Transverse colon (tissue), 4 donors: ENCODE data around the gene ADGRE2. TPM values are rescaled to one million over a fixed set of nuclear protein-coding genes. Genes with fewer than 3 reads are reported as not detected.

Experiments
- DNase-seq: peaks from one replicate; pipeline ENCODE4 v3.0.0-alpha.2; 2019
- H3K27ac ChIP-seq, 4 donors: fragments of 200-600 bp; sonication (generic); 2 replicates each; pipeline ENCODE4 v1.5.1; 2016 to 2018; ENCODE audit warnings: inconsistent platforms in 4 of 4
- H3K27me3 ChIP-seq: fragments of 200-600 bp; sonication (generic); 2 replicates; pipeline ENCODE4 v1.5.1; 2017; ENCODE audit warnings: inconsistent platforms
- H3K36me3 ChIP-seq, 4 donors: fragments of 200-600 bp; sonication (generic); 2 replicates each; pipeline ENCODE4 v1.5.1; 2017 to 2019; ENCODE audit warnings: inconsistent platforms in 4 of 4
- H3K4me1 ChIP-seq, 4 donors: fragments of 200-600 bp; sonication (generic); 2 replicates each; pipeline ENCODE4 v1.5.1; 2017 to 2020; ENCODE audit warnings: inconsistent platforms in 4 of 4
- H3K4me3 ChIP-seq, 4 donors: fragments of 200-600 bp; sonication (generic); 1 replicate in 1 of 4; 2 replicates in 3 of 4; pipeline versions ENCODE4 v1.5.1 to v1.6.1; 2017 to 2019; ENCODE audit warnings: inconsistent platforms in 4 of 4
- H3K9me3 ChIP-seq, 2 donors: fragments of 200-600 bp; sonication (generic); 2 replicates each; pipeline ENCODE4 v1.5.1; 2017 to 2019; ENCODE audit warnings: inconsistent platforms in 2 of 2
- EP300 ChIP-seq: sonication (generic); formaldehyde crosslinking; IDR thresholded peaks from one replicate; pipeline ENCODE4 v1.6.1; 2017; ENCODE audit warnings: antibody characterized with exemption, low read depth
- POLR2A ChIP-seq: fragments of 450-650 bp; IDR thresholded peaks from one replicate; pipeline ENCODE4 v1.6.1; 2016; ENCODE audit warnings: antibody characterized with exemption, mild to moderate bottlenecking, moderate library complexity
- POLR2AphosphoS5 ChIP-seq, 3 donors: sonication (generic); formaldehyde crosslinking; IDR thresholded peaks; one replicate each; pipeline ENCODE4 v1.6.1; 2016; ENCODE audit warnings: antibody characterized with exemption in 3 of 3
- WGBS, 2 donors: methylation state at CpG; one replicate each; pipeline ENCODE4 v1.1.5; 2018; ENCODE audit warnings: low coverage in 1 of 2; 5-methylcytosine and 5-hydroxymethylcytosine counted together
- in situ Hi-C, 4 donors: fragments of 200-750 bp; cut with MboI; loops; one replicate each; pipeline versions ENCODE4 v1.15.0 to v1.15.1; 2017; ENCODE audit warnings: low sequenced_read_pairs in 3 of 4, low pct_ligation_motif_present in 1 of 4, low pct_unique_long_range_greater_than_20kb in 1 of 4
- intact Hi-C: fragments of 100-400 bp; cut with DNase I; formaldehyde crosslinking; loops from one replicate; pipeline ENCODE4 v1.15.1; 2023; ENCODE audit warnings: low total_unique reads
- total RNA-seq, 4 donors: library from RNA; depleted of rRNA; stranded (reverse); fragments of >200 nt; gene quantifications; one replicate each; pipeline ENCODE4 v1.1.0, GENCODE V29; 2016
- TF ChIP-seq, protein P1 (sequence below), 5 experiments: fragments of 200-600 bp in 3 of 5; fragments of 450-650 bp in 2 of 5; sonication (generic) in 3 of 5; IDR thresholded peaks; 1 replicate in 2 of 5; 2 replicates in 3 of 5; pipeline ENCODE4 v1.5.1; 2016 to 2017; ENCODE audit warnings: antibody characterized with exemption in 5 of 5, inconsistent platforms in 3 of 5, mild to moderate bottlenecking in 2 of 5, moderate library complexity in 1 of 5

ADGRE2 gene
- total RNA-seq, 4 donors from 2014 or later = 1.00 to 3.3 (median 1.8) TPM

DNA sequence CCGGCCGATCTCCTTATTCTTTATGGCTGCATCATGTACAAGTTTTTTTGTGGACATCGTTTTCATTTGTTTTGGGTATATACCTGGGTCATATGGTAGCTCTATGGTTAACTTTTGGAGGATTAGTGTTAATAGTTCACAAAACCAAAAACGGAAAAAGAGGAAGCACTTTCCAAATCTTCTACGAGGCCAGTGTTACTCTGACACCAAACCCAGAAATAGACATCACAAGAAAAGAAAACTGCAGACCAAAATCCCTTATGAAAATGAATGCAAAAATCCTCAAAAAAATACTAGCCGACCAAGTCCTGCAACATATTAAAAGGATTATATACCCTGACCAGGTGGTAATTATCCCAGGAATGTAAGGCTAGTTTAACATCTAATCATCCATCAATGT lies 29.8 kb downstream of the ADGRE2 start:
- Histone ChIP-seq H3K27ac (no peak overlapping the region), H3K9me3 (no peaks in the 10 kb centered on the region), H3K4me1 (no peaks in the 10 kb centered on the region), H3K4me3 (no peak overlapping the region), H3K36me3 (no peaks in the 10 kb centered on the region), H3K27me3 (no peaks in the 10 kb centered on the region)
- intact Hi-C loops (no loop called here), in situ Hi-C loops (no loop called here)
- DNase-seq = no peak
- whole genome bisulfite sequencing, 2 donors = 56 to 74% methylated on average over 4 to 6 of the region's 6 CpGs
- no peak for TF ChIP-seq EP300
- TF ChIP-seq POLR2A = no peak
- TF ChIP-seq POLR2AphosphoS5 (IDR thresholded peaks at IDR 0.05) = no peak
- TF ChIP-seq, protein P1, sequence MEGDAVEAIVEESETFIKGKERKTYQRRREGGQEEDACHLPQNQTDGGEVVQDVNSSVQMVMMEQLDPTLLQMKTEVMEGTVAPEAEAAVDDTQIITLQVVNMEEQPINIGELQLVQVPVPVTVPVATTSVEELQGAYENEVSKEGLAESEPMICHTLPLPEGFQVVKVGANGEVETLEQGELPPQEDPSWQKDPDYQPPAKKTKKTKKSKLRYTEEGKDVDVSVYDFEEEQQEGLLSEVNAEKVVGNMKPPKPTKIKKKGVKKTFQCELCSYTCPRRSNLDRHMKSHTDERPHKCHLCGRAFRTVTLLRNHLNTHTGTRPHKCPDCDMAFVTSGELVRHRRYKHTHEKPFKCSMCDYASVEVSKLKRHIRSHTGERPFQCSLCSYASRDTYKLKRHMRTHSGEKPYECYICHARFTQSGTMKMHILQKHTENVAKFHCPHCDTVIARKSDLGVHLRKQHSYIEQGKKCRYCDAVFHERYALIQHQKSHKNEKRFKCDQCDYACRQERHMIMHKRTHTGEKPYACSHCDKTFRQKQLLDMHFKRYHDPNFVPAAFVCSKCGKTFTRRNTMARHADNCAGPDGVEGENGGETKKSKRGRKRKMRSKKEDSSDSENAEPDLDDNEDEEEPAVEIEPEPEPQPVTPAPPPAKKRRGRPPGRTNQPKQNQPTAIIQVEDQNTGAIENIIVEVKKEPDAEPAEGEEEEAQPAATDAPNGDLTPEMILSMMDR (IDR thresholded peaks at IDR 0.05) = no peak

DNA sequence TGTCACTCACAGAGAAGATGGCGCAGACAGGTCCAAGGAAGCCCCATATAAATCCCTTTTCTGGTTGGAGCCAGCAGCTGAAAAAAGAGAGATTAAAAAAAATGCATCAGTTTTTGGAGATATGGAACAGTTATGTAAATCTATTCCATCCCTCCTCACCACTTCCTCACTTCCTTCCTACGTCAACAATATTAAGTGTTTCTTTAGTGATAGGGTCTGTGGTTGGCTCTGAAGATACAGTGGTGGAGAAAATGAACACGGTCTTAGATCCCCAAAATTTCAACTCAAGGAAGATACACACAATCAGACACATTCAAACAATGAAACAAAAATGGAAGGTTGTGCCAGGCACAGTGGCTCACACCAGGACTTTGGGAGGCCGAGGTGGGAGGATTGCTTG lies 31.5 kb downstream of the ADGRE2 start:
- DNase-seq = no peak
- WGBS, 2 donors = 75 to 85% methylated on average over 3 to 4 of the region's 4 CpGs
- no peaks in the 10 kb centered on the region for H3K27me3 ChIP-seq

DNA sequence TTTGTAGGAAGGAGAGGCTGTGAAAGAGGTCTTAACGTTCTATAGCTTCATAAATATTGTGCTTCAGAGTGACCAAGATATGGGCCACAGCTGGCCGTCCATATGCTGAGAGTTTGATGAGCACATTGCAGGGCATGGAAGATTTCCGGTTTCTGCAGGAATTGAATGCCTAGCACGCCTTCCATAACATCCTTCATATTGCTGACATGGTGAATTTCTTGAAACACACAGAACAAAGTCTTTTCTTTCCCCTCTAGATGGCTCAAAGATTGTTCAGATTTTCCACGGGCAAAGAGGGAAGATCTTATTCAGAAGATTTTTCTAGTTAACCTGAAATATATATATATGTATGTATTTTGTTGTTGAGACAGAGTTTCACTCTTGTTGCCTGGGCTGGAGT lies 42.4 kb downstream of the ADGRE2 start:
- H3K27me3 ChIP-seq = no peaks in the 10 kb centered on the region
- H3K4me1 ChIP-seq = no peaks in the 10 kb centered on the region
- TF ChIP-seq EP300 = no peak
- TF ChIP-seq, protein P1 (IDR thresholded peaks at IDR 0.05) = no peak
- no peak for TF ChIP-seq POLR2A
- TF ChIP-seq POLR2AphosphoS5 (IDR thresholded peaks at IDR 0.05) = no peak
- 74 to 79% methylated on average over 2 to 5 of the region's 5 CpGs for WGBS, 2 donors
- H3K4me3 ChIP-seq = no peak overlapping the region
- in situ Hi-C loops = no loop called here
- no peaks in the 10 kb centered on the region for H3K36me3 ChIP-seq
- no peaks in the 10 kb centered on the region for H3K9me3 ChIP-seq
- DNase-seq = no peak
- intact Hi-C loops = no loop called here
- H3K27ac ChIP-seq = no peak overlapping the region

More for the DNA sequence above, 31.5 kb downstream of the ADGRE2 start:
- in situ Hi-C loops (no loop called here), intact Hi-C loops (no loop called here)
- TF ChIP-seq, protein P1 (IDR thresholded peaks at IDR 0.05) = no peak
- no peak for TF ChIP-seq POLR2AphosphoS5 (IDR thresholded peaks at IDR 0.05)
- TF ChIP-seq EP300 = no peak
- TF ChIP-seq POLR2A = no peak
- H3K36me3 ChIP-seq = no peaks in the 10 kb centered on the region
- H3K4me1 ChIP-seq = no peaks in the 10 kb centered on the region
- H3K4me3 ChIP-seq = no peak overlapping the region
- H3K9me3 ChIP-seq = no peaks in the 10 kb centered on the region
- H3K27ac ChIP-seq = no peak overlapping the region

DNA sequence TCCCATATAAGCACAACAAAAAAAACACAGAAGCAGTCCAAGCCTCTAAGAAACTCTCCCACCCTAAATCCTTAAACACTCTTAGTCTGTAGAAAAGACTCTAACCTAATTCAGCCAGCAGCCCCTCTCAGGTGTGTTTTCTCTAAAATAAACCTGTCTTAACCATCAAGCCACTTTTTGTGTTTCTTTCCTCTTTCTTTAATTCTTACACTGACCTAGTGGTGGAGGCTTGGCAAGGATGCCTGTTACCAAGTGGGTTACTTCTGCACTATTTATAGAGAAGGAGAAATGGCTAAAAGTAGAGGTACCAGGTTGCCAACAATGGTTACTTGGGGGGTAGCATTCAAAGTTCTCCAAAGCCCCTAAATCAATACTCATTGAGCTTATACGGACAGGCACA lies 44.8 kb downstream of the ADGRE2 start:
- Histone ChIP-seq H3K36me3 (no peaks in the 10 kb centered on the region), H3K27ac (no peak overlapping the region), H3K4me1 (no peaks in the 10 kb centered on the region), H3K9me3 (peaks cover 3 to 4% of the 10 kb centered on the region in 2 donors), H3K4me3 (no peak overlapping the region), H3K27me3 (no peaks in the 10 kb centered on the region)
- in situ Hi-C loops = no loop called here
- TF ChIP-seq, protein P1 (IDR thresholded peaks at IDR 0.05) = no peak
- no peak for TF ChIP-seq EP300
- no peak for TF ChIP-seq POLR2A
- no peak for TF ChIP-seq POLR2AphosphoS5 (IDR thresholded peaks at IDR 0.05)
- no peak for DNase-seq
- WGBS, 2 donors = 100% methylated on average over 1 of the region's 1 CpG
- intact Hi-C loops = no loop called here
